ENCODE measurements around the gene TMCO2. TPM values are rescaled to one million over a fixed set of nuclear protein-coding genes. Genes with fewer than 3 reads are reported as not detected.

Gene TMCO2
- polyA plus RNA-seq, 1 experiment: not detected

DNA sequence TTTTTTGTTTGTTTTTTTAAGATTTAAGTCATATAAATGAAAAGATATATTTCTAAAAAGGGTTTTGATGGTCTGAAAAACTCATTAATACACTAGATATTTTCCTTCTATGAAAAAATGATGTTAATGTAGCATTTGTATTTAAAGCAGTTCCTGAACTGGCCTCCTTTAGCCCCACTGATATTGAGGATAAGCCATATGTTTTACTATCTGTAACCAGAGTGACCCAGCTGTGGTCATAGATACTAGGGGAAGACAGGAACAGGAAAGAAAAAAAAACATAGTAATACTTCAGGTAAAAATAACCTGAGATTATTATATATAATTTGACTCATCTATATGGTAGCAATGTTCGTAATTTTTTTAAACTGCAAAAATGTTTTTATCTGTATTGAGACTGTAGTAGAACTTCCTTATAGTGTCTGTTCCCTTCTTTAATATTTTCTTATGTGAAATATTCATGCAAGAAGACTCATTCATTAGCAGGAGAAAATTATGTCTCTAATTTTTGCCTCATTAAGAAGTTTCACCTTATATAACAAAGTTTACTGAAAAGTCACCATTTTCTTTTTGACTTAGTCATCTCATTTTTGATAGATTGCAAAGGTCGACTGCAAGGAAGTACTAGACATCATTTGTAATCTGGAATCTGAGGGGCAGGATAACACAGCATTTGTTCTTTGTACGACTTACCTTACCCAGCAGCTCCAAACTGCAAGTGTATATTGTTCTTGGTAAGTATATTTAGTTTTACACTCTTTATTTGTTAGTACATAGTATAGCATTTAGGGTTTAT, 25.6 kb upstream of the TMCO2 start:
- Histone ChIP-seq H3K4me3 (ENCODE audit: low read depth, low read length) (no peak overlapping the region), H3K27me3 (ENCODE audit: control insufficient read depth, insufficient read depth, low read length) (no peaks in the 10 kb centered on the region), H3K27ac (ENCODE audit: low read depth, low read length) (no peak overlapping the region), H3K9me3 (ENCODE audit: control insufficient read depth, insufficient read depth, low read length) (no peaks in the 10 kb centered on the region)
- TF ChIP-seq, protein P1, sequence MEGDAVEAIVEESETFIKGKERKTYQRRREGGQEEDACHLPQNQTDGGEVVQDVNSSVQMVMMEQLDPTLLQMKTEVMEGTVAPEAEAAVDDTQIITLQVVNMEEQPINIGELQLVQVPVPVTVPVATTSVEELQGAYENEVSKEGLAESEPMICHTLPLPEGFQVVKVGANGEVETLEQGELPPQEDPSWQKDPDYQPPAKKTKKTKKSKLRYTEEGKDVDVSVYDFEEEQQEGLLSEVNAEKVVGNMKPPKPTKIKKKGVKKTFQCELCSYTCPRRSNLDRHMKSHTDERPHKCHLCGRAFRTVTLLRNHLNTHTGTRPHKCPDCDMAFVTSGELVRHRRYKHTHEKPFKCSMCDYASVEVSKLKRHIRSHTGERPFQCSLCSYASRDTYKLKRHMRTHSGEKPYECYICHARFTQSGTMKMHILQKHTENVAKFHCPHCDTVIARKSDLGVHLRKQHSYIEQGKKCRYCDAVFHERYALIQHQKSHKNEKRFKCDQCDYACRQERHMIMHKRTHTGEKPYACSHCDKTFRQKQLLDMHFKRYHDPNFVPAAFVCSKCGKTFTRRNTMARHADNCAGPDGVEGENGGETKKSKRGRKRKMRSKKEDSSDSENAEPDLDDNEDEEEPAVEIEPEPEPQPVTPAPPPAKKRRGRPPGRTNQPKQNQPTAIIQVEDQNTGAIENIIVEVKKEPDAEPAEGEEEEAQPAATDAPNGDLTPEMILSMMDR (IDR thresholded peaks at IDR 0.05; ENCODE audit: low read depth, low read length): no peak
- no peak for DNase-seq (ENCODE audit: low read depth, low spot score)
- ChIA-PET CTCF (interaction anchor here (1.6 kb wide), 1 partner anchor 78 kb away, joined by 5 read pairs; no protein-coding TSS in a partner anchor), POLR2A (no interaction called here)

DNA sequence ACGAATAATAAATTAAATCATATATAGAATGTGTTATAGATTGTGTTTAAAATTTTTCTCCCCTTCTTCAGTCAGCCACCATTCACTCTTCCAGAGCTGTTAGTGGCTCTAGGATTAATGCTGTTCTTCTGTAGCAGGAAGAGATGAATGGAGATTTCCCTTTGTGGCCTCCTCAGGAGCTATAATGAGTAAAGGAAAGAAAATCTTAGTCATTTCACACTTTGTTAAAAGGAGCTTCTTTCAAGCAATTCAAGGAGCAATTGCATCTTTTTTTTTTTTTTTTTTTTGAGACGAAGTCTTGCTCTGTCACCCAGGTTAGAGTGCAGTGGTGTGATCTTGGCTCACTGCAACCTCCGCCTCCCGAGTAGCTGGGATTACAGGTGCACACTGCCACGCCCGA, 23.7 kb upstream of the TMCO2 start:
- POLR2A ChIA-PET: interaction anchor here (0.6 kb wide), 1 partner anchor 17 kb away, joined by 4 read pairs; no protein-coding TSS in a partner anchor
- TF ChIP-seq, protein P1 (IDR thresholded peaks at IDR 0.05; ENCODE audit: low read depth, low read length): no peak
- CTCF ChIA-PET: interaction anchor here (0.7 to 1.5 kb wide), 3 partner anchors 26 to 184 kb away, joined by 3 to 6 read pairs (median 3); no protein-coding TSS in a partner anchor
- no peak for DNase-seq (ENCODE audit: low read depth, low spot score)
- no peak overlapping the region for H3K27ac ChIP-seq (ENCODE audit: low read depth, low read length)
- no peaks in the 10 kb centered on the region for H3K9me3 ChIP-seq (ENCODE audit: control insufficient read depth, insufficient read depth, low read length)
- no peak overlapping the region for H3K4me3 ChIP-seq (ENCODE audit: low read depth, low read length)
- H3K27me3 ChIP-seq (ENCODE audit: control insufficient read depth, insufficient read depth, low read length): no peaks in the 10 kb centered on the region

DNA sequence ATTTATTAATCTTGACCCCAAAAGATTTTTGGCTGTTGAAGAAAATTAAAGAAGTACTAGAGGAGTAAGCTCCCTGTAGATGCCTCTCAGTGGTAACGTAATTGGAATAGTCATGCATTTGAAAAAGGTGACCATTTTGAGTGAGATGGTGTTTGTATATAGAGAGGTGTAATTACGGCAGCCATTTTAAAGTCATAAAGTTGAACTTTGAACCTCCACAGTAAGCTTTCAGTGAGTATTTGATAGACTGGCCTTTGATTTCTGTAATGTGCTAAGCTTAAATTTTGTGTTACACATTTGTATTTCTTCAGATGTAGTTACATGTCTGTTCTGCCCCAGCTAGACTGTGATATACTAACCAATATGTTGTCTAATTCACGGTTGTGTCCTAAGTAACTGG, 21.5 kb upstream of the TMCO2 start:
- TF ChIP-seq, protein P1 (IDR thresholded peaks at IDR 0.05; ENCODE audit: low read depth, low read length): no peak
- DNase-seq (ENCODE audit: low read depth, low spot score): no peak
- no peaks in the 10 kb centered on the region for H3K9me3 ChIP-seq (ENCODE audit: control insufficient read depth, insufficient read depth, low read length)
- H3K27me3 ChIP-seq (ENCODE audit: control insufficient read depth, insufficient read depth, low read length): no peaks in the 10 kb centered on the region
- H3K4me3 ChIP-seq (ENCODE audit: low read depth, low read length): no peak overlapping the region
- no peak overlapping the region for H3K27ac ChIP-seq (ENCODE audit: low read depth, low read length)
- ChIA-PET CTCF (interaction anchor here (0.9 to 2.9 kb wide), 6 partner anchors 10 to 113 kb away, joined by 3 to 11 read pairs (median 7); no protein-coding TSS in a partner anchor), POLR2A (no interaction called here)

DNA sequence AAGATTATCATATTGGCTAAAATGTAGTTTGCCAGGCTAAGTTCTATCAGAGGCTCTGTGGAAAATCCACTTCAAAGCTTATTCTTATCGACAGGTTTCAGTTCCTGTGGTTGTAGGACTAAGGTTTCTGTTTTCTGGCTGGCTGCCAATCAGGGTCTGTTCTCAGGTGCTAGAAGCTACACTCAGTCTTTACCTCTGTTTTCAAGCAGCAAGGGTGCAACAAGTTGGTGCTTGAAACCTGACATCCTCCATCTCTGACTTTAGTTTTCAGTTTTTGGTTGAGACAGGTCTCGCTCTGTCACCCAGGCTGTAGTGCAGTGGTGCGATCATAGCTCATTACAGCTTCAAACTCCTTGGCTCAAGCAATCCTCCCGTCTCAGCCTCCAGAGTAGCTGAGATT, 15.3 kb upstream of the TMCO2 start:
- no peaks in the 10 kb centered on the region for H3K27me3 ChIP-seq (ENCODE audit: control insufficient read depth, insufficient read depth, low read length)
- POLR2A ChIA-PET: no interaction called here
- H3K9me3 ChIP-seq (ENCODE audit: control insufficient read depth, insufficient read depth, low read length): no peaks in the 10 kb centered on the region
- TF ChIP-seq, protein P1 (IDR thresholded peaks at IDR 0.05; ENCODE audit: low read depth, low read length): no peak
- DNase-seq (ENCODE audit: low read depth, low spot score): no peak
- no peak overlapping the region for H3K27ac ChIP-seq (ENCODE audit: low read depth, low read length)
- H3K4me3 ChIP-seq (ENCODE audit: low read depth, low read length): no peak overlapping the region
- CTCF ChIA-PET: interaction anchor here (1.2 to 1.4 kb wide), 2 partner anchors 88 to 106 kb away, joined by 3 read pairs; no protein-coding TSS in a partner anchor

DNA sequence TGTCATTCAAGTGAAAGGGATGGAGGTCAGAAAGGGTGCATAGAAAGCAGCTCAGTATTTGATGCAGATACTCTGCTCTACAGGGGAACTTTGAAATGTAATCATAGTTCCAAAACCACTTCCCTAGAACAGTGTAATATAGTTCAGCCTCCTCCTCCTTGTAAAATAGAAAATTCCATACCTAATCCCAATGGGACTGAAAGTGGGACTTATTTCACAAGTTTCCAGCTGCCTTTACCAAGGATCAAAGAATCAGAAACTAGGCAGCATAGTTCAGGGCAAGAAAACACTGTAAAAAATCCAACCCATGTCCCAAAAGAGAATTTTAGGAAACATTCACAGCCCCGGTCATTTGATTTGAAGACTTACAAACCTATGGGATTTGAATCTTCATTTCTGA, 8.1 kb upstream of the TMCO2 start:
- DNase-seq (ENCODE audit: low read depth, low spot score): no peak

More for the DNA sequence above, 8.1 kb upstream of the TMCO2 start:
- POLR2A ChIA-PET: no interaction called here
- no peak overlapping the region for H3K27ac ChIP-seq (ENCODE audit: low read depth, low read length)
- H3K9me3 ChIP-seq (ENCODE audit: control insufficient read depth, insufficient read depth, low read length): no peaks in the 10 kb centered on the region; the same call in 1 of the 2 replicates
- no peaks in the 10 kb centered on the region for H3K27me3 ChIP-seq (ENCODE audit: control insufficient read depth, insufficient read depth, low read length)
- no peak overlapping the region for H3K4me3 ChIP-seq (ENCODE audit: low read depth, low read length)
- TF ChIP-seq, protein P1 (IDR thresholded peaks at IDR 0.05; ENCODE audit: low read depth, low read length): no peak
- CTCF ChIA-PET: interaction anchor here (0.6 to 1.7 kb wide), 5 partner anchors 56 to 107 kb away, joined by 3 to 7 read pairs (median 4); no protein-coding TSS in a partner anchor

Data from AG04450 (cell line).